ENCODE measurements around the gene GPAT2.
A peak's percentile ranks its signal among the peaks of the same experiment; 100 is the strongest.
"Not testable (repeated sequence)": the region's sequence is repeated elsewhere in the genome, so short reads cannot be mapped to it uniquely, and the experiment has no call there.

GPAT2 gene

DNA sequence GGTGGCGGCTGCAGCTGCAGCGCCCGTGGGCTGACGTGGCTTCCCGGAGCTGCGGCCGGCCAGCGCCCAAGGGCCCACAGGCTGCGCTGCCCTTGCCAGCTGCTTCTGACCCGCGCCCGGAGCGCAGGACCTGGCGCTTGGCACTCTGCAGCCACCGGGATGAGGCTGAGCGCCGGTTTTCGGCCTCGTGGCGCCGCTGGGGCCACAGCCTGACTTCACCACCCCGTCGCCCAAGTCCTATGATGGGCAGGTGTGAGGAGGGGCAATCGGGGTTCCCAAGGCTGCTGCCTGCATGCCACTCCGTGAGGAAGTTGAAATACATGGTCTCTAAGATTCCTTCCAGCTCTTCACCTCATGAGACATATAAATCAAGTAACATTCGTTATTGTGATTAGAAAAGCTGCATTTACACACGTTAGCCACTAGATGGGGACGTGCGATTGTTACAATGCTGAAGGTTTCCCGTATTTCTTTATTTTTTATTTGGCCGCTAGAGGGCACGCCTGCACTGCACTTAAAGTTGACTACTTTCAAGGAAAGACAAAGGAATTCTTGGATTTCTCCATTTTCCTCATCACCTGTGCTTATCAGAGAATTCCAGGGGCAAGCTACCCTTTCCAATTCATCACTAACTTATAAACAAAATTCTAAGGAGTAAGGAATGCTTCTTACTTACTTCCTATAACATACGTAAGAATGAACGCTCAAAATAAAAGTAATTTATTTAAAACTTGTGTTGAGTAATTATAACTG, 42.0 kb downstream of the GPAT2 start:
- POLR2A ChIA-PET; H3K4me1 ChIP-seq (ENCODE audit: control extremely low read depth in 1 of 4, control insufficient read depth in 4 of 4, insufficient read depth in 4 of 4, low read length in 3 of 4); H3K27me3 ChIP-seq (replicated peaks in 2 of 5; ENCODE audit: control insufficient read depth in 4 of 5, insufficient read depth in 5 of 5, low read length in 4 of 5); H3K36me3 ChIP-seq (ENCODE audit: control insufficient read depth in 4 of 4, insufficient read depth in 4 of 4, low read length in 3 of 4); H3K27ac ChIP-seq (ENCODE audit: insufficient read depth in 1 of 2, low read depth in 1 of 2, low read length in 2 of 2, poor library complexity in 1 of 2, severe bottlenecking in 2 of 2); H3K9me3 ChIP-seq (ENCODE audit: control extremely low read depth in 1 of 5, control insufficient read depth in 4 of 5, insufficient read depth in 2 of 5, low read depth in 1 of 5, low read length in 4 of 5): not testable (repeated sequence)
- peak; percentile 37 to 74 (median 60) for DNase-seq
- CTCF ChIA-PET, result interaction anchor here (0.8 to 2.0 kb wide), 15 partner anchors 12 to 295 kb away, joined by 3 to 11 read pairs (median 4); no protein-coding TSS in a partner anchor
- H3K4me3 ChIP-seq (ENCODE audit: control insufficient read depth in 1 of 7, extremely low read depth in 1 of 7, insufficient read depth in 4 of 7, low read depth in 2 of 7, low read length in 6 of 7), result peak overlapping the region; percentile 64 to 83 (median 72)
- WGBS (ENCODE audit: insufficient coverage), result 0% methylated on average over 11 of the region's 34 CpGs

DNA sequence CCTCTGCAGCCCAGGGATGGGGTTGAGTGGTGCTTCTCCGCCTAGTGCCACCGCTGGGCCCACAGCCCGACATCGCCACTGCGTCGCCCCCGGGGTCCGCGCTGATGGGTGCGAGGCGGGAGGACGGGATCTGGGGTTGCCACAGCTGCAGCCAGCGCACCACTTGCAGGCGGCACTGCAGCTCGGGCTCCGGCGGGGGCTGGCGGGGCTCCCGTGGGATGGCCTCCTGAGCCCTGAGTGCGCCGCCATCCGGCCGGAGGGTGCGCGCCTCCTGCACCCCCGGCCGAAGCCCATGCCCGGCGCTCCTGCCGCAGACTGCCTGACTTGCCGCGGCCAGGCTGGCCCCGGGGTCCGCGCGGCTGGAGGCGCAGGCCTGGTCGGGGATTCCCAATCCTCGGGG, 42.6 kb downstream of the GPAT2 start:
- H3K36me3 ChIP-seq (ENCODE audit: control insufficient read depth in 4 of 4, insufficient read depth in 4 of 4, low read length in 3 of 4); H3K27me3 ChIP-seq (replicated peaks in 2 of 5; ENCODE audit: control insufficient read depth in 4 of 5, insufficient read depth in 5 of 5, low read length in 4 of 5); H3K27ac ChIP-seq (ENCODE audit: insufficient read depth in 1 of 2, low read depth in 1 of 2, low read length in 2 of 2, poor library complexity in 1 of 2, severe bottlenecking in 2 of 2); H3K9me3 ChIP-seq (ENCODE audit: control extremely low read depth in 1 of 5, control insufficient read depth in 4 of 5, insufficient read depth in 2 of 5, low read depth in 1 of 5, low read length in 4 of 5); POLR2A ChIA-PET; H3K4me1 ChIP-seq (ENCODE audit: control extremely low read depth in 1 of 4, control insufficient read depth in 4 of 4, insufficient read depth in 4 of 4, low read length in 3 of 4); DNase-seq: not testable (repeated sequence)
- CTCF ChIA-PET, result interaction anchor here (0.9 to 2.0 kb wide), 11 partner anchors 17 to 296 kb away, joined by 3 to 11 read pairs (median 4); no protein-coding TSS in a partner anchor
- no CpG with 5 or more reads among the region's 39 CpGs for WGBS (ENCODE audit: insufficient coverage)
- peak overlapping the region; percentile 64 to 83 (median 72) for H3K4me3 ChIP-seq (ENCODE audit: control insufficient read depth in 1 of 7, extremely low read depth in 1 of 7, insufficient read depth in 4 of 7, low read depth in 2 of 7, low read length in 6 of 7)

- 0% methylated on average over 17 of the region's 56 CpGs for WGBS (ENCODE audit: insufficient coverage)
- H3K9me3 ChIP-seq (ENCODE audit: control extremely low read depth in 1 of 5, control insufficient read depth in 4 of 5, insufficient read depth in 2 of 5, low read depth in 1 of 5, low read length in 4 of 5); H3K4me1 ChIP-seq (ENCODE audit: control extremely low read depth in 1 of 4, control insufficient read depth in 4 of 4, insufficient read depth in 4 of 4, low read length in 3 of 4); POLR2A ChIA-PET; H3K27me3 ChIP-seq (replicated peaks in 2 of 5; ENCODE audit: control insufficient read depth in 4 of 5, insufficient read depth in 5 of 5, low read length in 4 of 5); H3K36me3 ChIP-seq (ENCODE audit: control insufficient read depth in 4 of 4, insufficient read depth in 4 of 4, low read length in 3 of 4): not testable (repeated sequence)
- CTCF ChIA-PET, result interaction anchor here (0.9 to 2.0 kb wide), 4 partner anchors 18 to 296 kb away, joined by 3 to 11 read pairs (median 4); no protein-coding TSS in a partner anchor
- Histone ChIP-seq H3K27ac (ENCODE audit: insufficient read depth in 1 of 2, low read depth in 1 of 2, low read length in 2 of 2, poor library complexity in 1 of 2, severe bottlenecking in 2 of 2) (peak within 1 kb of the TSS; percentile 77 to 84), H3K4me3 (ENCODE audit: control insufficient read depth in 1 of 7, extremely low read depth in 1 of 7, insufficient read depth in 4 of 7, low read depth in 2 of 7, low read length in 6 of 7) (peak within 1 kb of the TSS; percentile 69 to 90 (median 78))
- DNase-seq, result peak; percentile 40 to 65 (median 61)
Observed at GRCh38 chr2:95991351-95992094, 43.2 kb downstream of the GPAT2 start, which contains the start of gene ANKRD36C. ANKRD36C (minus strand) TSS chr2:95991824; CDS start chr2:95991708, 116 bp downstream.

GRCh38 chr2:95990884-95991283, 43.8 kb downstream of the GPAT2 start:
- not testable (repeated sequence) for H3K36me3 ChIP-seq (ENCODE audit: control insufficient read depth in 4 of 4, insufficient read depth in 4 of 4, low read length in 3 of 4)

More at GRCh38 chr2:95990884-95991283, 43.8 kb downstream of the GPAT2 start:
- POLR2A ChIA-PET; CTCF ChIA-PET; H3K27me3 ChIP-seq (replicated peaks in 2 of 5; ENCODE audit: control insufficient read depth in 4 of 5, insufficient read depth in 5 of 5, low read length in 4 of 5); H3K4me1 ChIP-seq (ENCODE audit: control extremely low read depth in 1 of 4, control insufficient read depth in 4 of 4, insufficient read depth in 4 of 4, low read length in 3 of 4); H3K27ac ChIP-seq (ENCODE audit: insufficient read depth in 1 of 2, low read depth in 1 of 2, low read length in 2 of 2, poor library complexity in 1 of 2, severe bottlenecking in 2 of 2); H3K9me3 ChIP-seq (ENCODE audit: control extremely low read depth in 1 of 5, control insufficient read depth in 4 of 5, insufficient read depth in 2 of 5, low read depth in 1 of 5, low read length in 4 of 5): not testable (repeated sequence)
- 0% methylated on average over 3 of the region's 6 CpGs for WGBS (ENCODE audit: insufficient coverage)
- H3K4me3 ChIP-seq (ENCODE audit: control insufficient read depth in 1 of 7, extremely low read depth in 1 of 7, insufficient read depth in 4 of 7, low read depth in 2 of 7, low read length in 6 of 7), result peak overlapping the region in 6 of 7 experiments; percentile 23 to 68 (median 49)
- DNase-seq, result peak in 2 of 3 donors; percentile 6 to 15

All from common myeloid progenitor, CD34-positive (primary cell).